Psoas muscle (tissue), 8 donors: ENCODE measurements around the gene PTGER3. TPM values are rescaled to one million over a fixed set of nuclear protein-coding genes. Genes with fewer than 3 reads are reported as not detected.
"Not testable (repeated sequence)": the region's sequence is repeated elsewhere in the genome, so short reads cannot be mapped to it uniquely, and the experiment has no call there.

Experiments
- ATAC-seq, 4 donors: fragments of 200-7000 bp; cut with Tn5 transposase; one replicate each; pipeline ENCODE4 v1.9.1; 2020; ENCODE audit warnings: moderate library complexity in 3 of 4, mild to moderate bottlenecking in 2 of 4
- DNase-seq, 2 donors: peaks; one replicate each; pipeline ENCODE4 v3.0.0-alpha.2; 2020
- H3K27ac ChIP-seq: fragments of 200-600 bp; one replicate; pipeline ENCODE4 v1.8.0; 2022
- H3K27me3 ChIP-seq, 3 donors: fragments of 200-600 bp in 1 of 3; one replicate each; pipeline versions ENCODE4 v1.6.1 to v1.8.0; 2013 to 2022; ENCODE audit warnings: low read length in 2 of 3, mild to moderate bottlenecking in 2 of 3, moderate library complexity in 1 of 3; ENCODE audit not compliant: insufficient read depth in 3 of 3
- H3K36me3 ChIP-seq, 2 donors: fragments of 200-600 bp in 1 of 2; one replicate each; pipeline versions ENCODE4 v1.6.1 to v1.8.0; 2013 to 2022; ENCODE audit warnings: low read depth in 1 of 2, mild to moderate bottlenecking in 1 of 2, moderate library complexity in 1 of 2; ENCODE audit not compliant: insufficient read depth in 1 of 2
- H3K4me1 ChIP-seq: fragments of 200-600 bp; one replicate; pipeline ENCODE4 v1.8.0; 2022
- H3K4me3 ChIP-seq: fragments of 200-600 bp; one replicate; pipeline ENCODE4 v1.8.0; 2022; ENCODE audit warnings: mild to moderate bottlenecking
- H3K9me3 ChIP-seq: fragments of 200-600 bp; one replicate; pipeline ENCODE4 v1.8.0; 2022
- CTCF ChIP-seq: fragments of 200-600 bp; IDR thresholded peaks from one replicate; pipeline ENCODE4 v1.8.0; 2022; ENCODE audit warnings: antibody characterized with exemption
- WGBS, 3 donors: extraction: QIAGEN DNeasy Blood & Tissue Kit; methylation state at CpG; one replicate each; pipeline versions ENCODE4 v1.1.6 to v1.1.7; 2013; 5-methylcytosine and 5-hydroxymethylcytosine counted together
- intact Hi-C, 2 donors: fragments of 100-400 bp; cut with DNase I; formaldehyde crosslinking; loops; one replicate each; pipeline versions ENCODE4 v1.11.0 to v1.14.2; 2022
- polyA plus RNA-seq, 3 donors: library from polyadenylated mRNA; stranded (reverse); fragments of 200-250 nt; gene quantifications; one replicate each; pipeline ENCODE4 v1.2.3, GENCODE V29; 2013
- total RNA-seq, 4 donors: library from RNA; stranded (reverse); fragmentation: NEBNext Ultra II Directional in 2 of 4; extraction: Animal tissue kit (Norgen Biotek cat#: 25700) in 2 of 4; gene quantifications; one replicate each; pipeline versions ENCODE4 v1.2.1 to v1.2.4, GENCODE V29; 2021 to 2023
- donor health status: healthy with polysubstance abuse.
- donor health status: DM: no; HTN: no; CAD: no; lungs with moderate emphysema.
- donor health status: Bipolar disorder and iron deficiency.
- donor health status: healthy.
- donor health status: DM: yes; HTN: yes; CAD: no.
- donor health status: DM: no; HTN: no; CAD: no.
- donor health status: DM: no; HTN: no; CAD: no.
- donor health status: DM: yes; HTN: yes; CAD: no.

PTGER3 gene
- total and polyA plus RNA-seq, 7 donors = 0.24 to 0.79 (median 0.46) TPM

GRCh38 chr1:70987497-70987896 lies 60.1 kb downstream of the PTGER3 start:
- intact Hi-C loops = no loop called here
- Histone ChIP-seq H3K9me3 (no peaks in the 10 kb centered on the region), H3K36me3 (no peaks in the 10 kb centered on the region), H3K27me3 (no peaks in the 10 kb centered on the region), H3K4me1 (no peaks in the 10 kb centered on the region), H3K27ac (no peak overlapping the region), H3K4me3 (no peak overlapping the region)
- no peak for TF ChIP-seq CTCF
- ATAC-seq (no peak), DNase-seq (no peak)
- WGBS, 3 donors = 68 to 84% (median 68%) methylated on average over 2 of the region's 2 CpGs

- not testable (repeated sequence) for H3K27me3 ChIP-seq
- WGBS, 3 donors = 85 to 94% (median 90%) methylated on average over 5 of the region's 5 CpGs
Measured at GRCh38 chr1:70985776-70986225, 61.8 kb downstream of the PTGER3 start.

GRCh38 chr1:70985278-70985677 lies 62.3 kb downstream of the PTGER3 start:
- H3K9me3 ChIP-seq, H3K27me3 ChIP-seq, H3K4me1 ChIP-seq, H3K27ac ChIP-seq, ATAC-seq, H3K36me3 ChIP-seq, intact Hi-C loops, DNase-seq, H3K4me3 ChIP-seq: not testable (repeated sequence)
- WGBS, 3 donors = 74 to 78% (median 75%) methylated on average over 2 of the region's 2 CpGs

More at GRCh38 chr1:70985776-70986225, 61.8 kb downstream of the PTGER3 start:
- intact Hi-C loops, DNase-seq, H3K4me1 ChIP-seq, H3K27ac ChIP-seq, H3K4me3 ChIP-seq, H3K9me3 ChIP-seq, ATAC-seq, H3K36me3 ChIP-seq: not testable (repeated sequence)

GRCh38 chr1:70980361-70980760 lies 67.3 kb downstream of the PTGER3 start:
- Histone ChIP-seq H3K4me1 (no peaks in the 10 kb centered on the region), H3K27me3 (no peaks in the 10 kb centered on the region), H3K4me3 (no peak overlapping the region), H3K27ac (no peak overlapping the region), H3K36me3 (no peaks in the 10 kb centered on the region), H3K9me3 (no peaks in the 10 kb centered on the region)
- ATAC-seq = no peak
- DNase-seq = no peak
- TF ChIP-seq CTCF = no peak
- intact Hi-C loops = no loop called here
- 72 to 85% (median 84%) methylated on average over 1 of the region's 1 CpG for WGBS, 3 donors

GRCh38 chr1:70979881-70980280 lies 67.7 kb downstream of the PTGER3 start:
- H3K9me3 ChIP-seq = no peaks in the 10 kb centered on the region
- DNase-seq (no peak), ATAC-seq (no peak)
- H3K4me3 ChIP-seq = no peak overlapping the region
- 61 to 84% (median 75%) methylated on average over 2 of the region's 2 CpGs for WGBS, 3 donors
- H3K27me3 ChIP-seq = no peaks in the 10 kb centered on the region
- H3K27ac ChIP-seq = no peak overlapping the region
- intact Hi-C loops = no loop called here
- H3K36me3 ChIP-seq = no peaks in the 10 kb centered on the region
- TF ChIP-seq CTCF = no peak
- H3K4me1 ChIP-seq = no peaks in the 10 kb centered on the region

- Histone ChIP-seq H3K4me1 (no peaks in the 10 kb centered on the region), H3K4me3 (no peak overlapping the region), H3K36me3 (no peaks in the 10 kb centered on the region), H3K9me3 (no peaks in the 10 kb centered on the region), H3K27ac (no peak overlapping the region), H3K27me3 (no peaks in the 10 kb centered on the region)
- intact Hi-C loops = no loop called here
- no peak for TF ChIP-seq CTCF
- 47 to 48% (median 48%) methylated on average over 4 of the region's 4 CpGs for WGBS, 3 donors
- ATAC-seq = no peak
- no peak for DNase-seq
Measured at GRCh38 chr1:70979313-70979712, 68.3 kb downstream of the PTGER3 start.
